GM12864 (cell line): Measurements from ENCODE around the gene FOXO1.

Experiments used
- DNase-seq: peaks from one replicate; pipeline ENCODE4 v3.0.0-alpha.2; 2011; ENCODE audit warnings: low read depth
- H3K4me3 ChIP-seq: 2 replicates; pipeline ENCODE4 v1.5.1; 2011; ENCODE audit warnings: mild to moderate bottlenecking, low read depth, low read length, control low read depth
- CTCF ChIP-seq: IDR thresholded peaks from 2 replicates; pipeline ENCODE4 v1.5.1; 2011; ENCODE audit warnings: low read depth, mild to moderate bottlenecking, moderate library complexity, low read length, control low read depth, inconsistent platforms; ENCODE audit errors: missing control alignments

FOXO1 gene

GRCh38 chr13:40582531-40582930 is 83.9 kb downstream of the FOXO1 start:
- DNase-seq, result no peak
- H3K4me3 ChIP-seq, result no peak overlapping the region
- TF ChIP-seq CTCF, result no peak

GRCh38 chr13:40581277-40581579 is 85.2 kb downstream of the FOXO1 start:
- H3K4me3 ChIP-seq, result no peak overlapping the region
- no peak for DNase-seq
- TF ChIP-seq CTCF, result no peak

- H3K4me3 ChIP-seq, result no peak overlapping the region
- no peak for TF ChIP-seq CTCF
- DNase-seq, result no peak
Observed at GRCh38 chr13:40580566-40581276, 85.7 kb downstream of the FOXO1 start.

GRCh38 chr13:40579535-40579934 is 86.9 kb downstream of the FOXO1 start:
- H3K4me3 ChIP-seq, result no peak overlapping the region
- TF ChIP-seq CTCF, result no peak
- no peak for DNase-seq

DNA sequence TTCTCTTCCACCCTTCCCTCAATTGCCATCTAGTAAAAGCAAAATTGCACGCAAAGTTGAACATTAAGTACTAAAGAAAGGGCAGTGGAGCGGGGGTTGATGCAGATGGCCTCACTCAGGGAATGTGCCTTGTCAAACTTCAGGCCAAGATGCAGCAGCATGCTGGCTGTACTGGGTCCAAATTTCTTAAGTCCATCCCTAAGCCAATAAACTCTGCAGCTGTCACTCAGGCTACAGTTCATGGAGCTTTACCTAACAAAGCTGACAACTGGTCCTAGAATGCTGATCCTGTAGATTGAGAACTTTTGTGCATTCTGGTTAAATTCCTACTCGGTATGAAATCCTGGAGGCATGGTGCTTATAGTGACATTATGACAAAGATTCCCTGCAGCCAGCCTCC is 88.4 kb downstream of the FOXO1 start:
- TF ChIP-seq CTCF, result no peak
- no peak for DNase-seq
- H3K4me3 ChIP-seq, result no peak overlapping the region

- no peak overlapping the region for H3K4me3 ChIP-seq
- no peak for TF ChIP-seq CTCF
- DNase-seq, result no peak
Observed at GRCh38 chr13:40576369-40576768, 90.1 kb downstream of the FOXO1 start.

- H3K4me3 ChIP-seq, result no peak overlapping the region
- TF ChIP-seq CTCF, result no peak
- DNase-seq, result no peak
Observed at GRCh38 chr13:40572961-40573360, 93.5 kb downstream of the FOXO1 start.
